Esophagus mucosa (tissue), 1 donor: ENCODE results near the gene TRIM62. TPM values are rescaled to one million over a fixed set of nuclear protein-coding genes. Genes with fewer than 3 reads are reported as not detected.

ENCODE experiments used
- ATAC-seq: fragments of 200-7000 bp; cut with Tn5 transposase; one replicate; pipeline ENCODE4 v1.9.1; 2020
- total RNA-seq: library from RNA; stranded (reverse); gene quantifications from one replicate; pipeline ENCODE4 v1.2.4, GENCODE V29; 2023
- donor health status: DM: yes; HTN: yes; CAD: no.

The TRIM62 gene
- total RNA-seq, 1 donor from 2014 or later: 3.9 TPM

DNA sequence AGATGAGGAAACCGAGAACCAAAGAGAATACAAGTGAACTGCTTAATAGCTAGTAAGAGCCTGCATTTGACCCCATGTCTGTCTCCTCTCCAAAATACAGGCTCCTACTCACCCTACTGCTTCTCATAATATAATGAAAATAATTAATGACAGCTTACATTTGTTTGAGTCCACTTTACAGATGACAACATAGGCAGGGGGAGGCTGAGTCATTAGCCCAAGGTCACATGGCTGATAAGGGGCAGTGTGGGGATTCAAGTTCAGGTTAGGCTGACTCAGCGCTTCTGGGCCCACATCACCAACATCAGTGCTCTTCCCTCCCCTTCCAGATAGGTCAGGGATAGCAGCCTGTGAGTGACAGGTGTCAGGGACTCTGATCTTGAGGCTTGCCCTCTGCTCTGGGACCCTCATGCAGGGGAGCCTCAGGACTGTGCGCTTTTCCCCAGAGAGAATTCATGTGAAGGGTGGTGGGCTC lies 84.7 kb downstream of the TRIM62 start:
- no peak for ATAC-seq

DNA sequence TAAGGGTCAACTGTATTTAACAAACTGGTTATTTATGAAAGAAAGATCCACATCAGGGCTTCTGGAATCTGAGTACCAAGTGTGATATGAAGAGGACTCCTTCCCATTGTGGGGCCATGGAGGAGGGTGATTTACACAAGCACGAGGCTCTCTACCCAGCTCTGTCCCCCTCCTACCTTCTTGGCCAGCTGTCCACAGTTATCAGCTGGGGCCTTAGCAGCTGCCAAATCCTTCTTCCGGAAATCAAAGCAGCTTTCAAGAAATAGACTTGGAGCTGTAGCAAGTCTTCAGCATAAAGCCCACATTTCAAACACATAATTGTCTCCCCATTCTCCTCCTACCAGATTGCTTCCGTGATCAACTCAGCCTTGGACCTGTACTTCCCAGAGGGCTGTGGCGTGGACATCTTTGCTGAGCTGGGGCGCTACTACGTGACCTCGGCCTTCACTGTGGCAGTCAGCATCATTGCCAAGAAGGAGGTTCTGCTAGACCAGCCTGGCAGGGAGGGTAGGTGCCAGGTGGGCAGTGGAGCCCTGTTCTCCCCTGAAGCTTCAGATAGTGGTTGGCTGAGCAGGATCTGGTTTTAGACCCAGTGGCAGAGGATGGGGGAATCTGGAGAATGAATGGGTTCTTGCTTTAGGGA lies 85.4 kb downstream of the TRIM62 start:
- no peak for ATAC-seq

Other genes with a start within 250 kb of the TRIM62 start
- gene RNF19B, start 217.2 kb downstream of the TRIM62 start, total RNA-seq: 45.3 TPM
- gene AK2, start 145.2 kb downstream of the TRIM62 start, total RNA-seq: 164 TPM
- gene AZIN2, start 100.9 kb downstream of the TRIM62 start, total RNA-seq: 1.4 TPM
- 14.0 TPM for gene ZNF362, start 74.4 kb upstream of the TRIM62 start, total RNA-seq
- gene A3GALT2, start 139.1 kb upstream of the TRIM62 start, total RNA-seq: not detected
- 28.6 TPM for gene PHC2, start 249.1 kb upstream of the TRIM62 start, total RNA-seq